Activated naive CD8-positive, alpha-beta T cell treated with anti-CD3 and anti-CD28 coated beads, Interleukin-2, amount 10 ng/mL, durations not matched to agents 7 days and 5 days (primary cell): ENCODE results near the gene SPOCD1. TPM values are rescaled to one million over a fixed set of nuclear protein-coding genes. Genes with fewer than 3 reads are reported as not detected.

Experiments
- ATAC-seq: fragments of 150-1000 bp; cut with Tn5 transposase; one replicate; pipeline ENCODE4 v1.10.0; 2021; ENCODE audit warnings: low read depth, moderate library complexity
- POLR2A ChIA-PET: fragments of 350-600 bp; sonication (Branson Sonifier 250); formaldehyde crosslinking; loops from one replicate; lab custom pipeline; 2021; ENCODE audit warnings: antibody characterized with exemption; lab: Charles Lee
- DNase-seq: peaks from one replicate; pipeline ENCODE4 v3.0.0; 2021
- H3K27ac Mint-ChIP-seq: one replicate; pipeline ENCODE4 v1.8.0; 2022; ENCODE audit warnings: mild to moderate bottlenecking, mixed read lengths
- H3K27me3 Mint-ChIP-seq: one replicate; pipeline ENCODE4 v1.8.0; 2022; ENCODE audit warnings: mild to moderate bottlenecking, moderate library complexity, mixed read lengths
- H3K36me3 Mint-ChIP-seq: one replicate; pipeline ENCODE4 v1.8.0; 2021; ENCODE audit warnings: mild to moderate bottlenecking, mixed read lengths
- H3K4me1 Mint-ChIP-seq: one replicate; pipeline ENCODE4 v1.8.0; 2021; ENCODE audit warnings: mixed read lengths
- H3K4me3 Mint-ChIP-seq: one replicate; pipeline ENCODE4 v1.8.0; 2022; ENCODE audit warnings: mild to moderate bottlenecking, moderate library complexity, mixed read lengths
- H3K9me3 Mint-ChIP-seq: one replicate; pipeline ENCODE4 v1.8.0; 2021; ENCODE audit warnings: mixed read lengths
- total RNA-seq, 2 experiments: library from RNA; stranded (reverse); gene quantifications; one replicate each; pipeline ENCODE4 v1.2.3, GENCODE V29; 2021

Gene SPOCD1
- under 1 TPM; 0.34 to 0.36 TPM for total RNA-seq

DNA sequence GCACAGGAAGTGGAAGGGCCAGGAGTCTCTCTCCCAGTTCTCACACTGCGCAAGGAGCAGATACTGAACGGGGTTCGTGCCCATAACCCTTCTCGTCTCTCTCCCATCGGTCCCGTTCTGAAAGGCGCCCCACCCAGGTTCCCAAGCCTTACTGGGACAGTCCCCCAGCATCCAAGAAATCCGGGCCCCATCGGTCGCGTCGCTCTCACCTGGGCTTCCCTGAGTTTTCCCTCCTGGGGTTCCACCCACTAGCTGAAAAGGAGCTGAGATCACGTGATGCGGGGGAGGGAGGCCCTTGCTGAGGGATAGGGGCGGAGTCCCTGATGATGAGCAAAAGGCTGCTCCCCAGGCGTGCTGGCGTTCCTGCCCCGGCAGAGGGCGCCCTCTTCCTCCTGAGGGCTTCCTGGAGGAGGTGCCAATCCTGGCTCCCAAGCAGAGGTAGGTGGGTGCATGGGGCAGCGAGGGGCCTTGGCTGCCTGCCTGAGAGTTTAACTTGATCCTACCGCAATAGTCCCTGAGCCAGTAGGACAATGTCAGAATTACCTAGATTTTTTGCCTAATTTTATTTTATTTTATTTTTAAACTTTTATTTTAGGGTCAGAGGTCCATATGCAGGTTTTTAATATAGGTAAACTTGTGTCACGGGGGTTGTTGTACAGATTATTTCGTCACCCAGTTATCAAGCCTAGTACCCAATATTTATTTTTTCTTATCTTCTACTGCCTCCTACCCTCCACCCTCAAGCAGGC, at the start of gene SPOCD1:
Gene SPOCD1 (minus strand): TSS at position 271 of the 749 bp plus-strand sequence. CDS start 689 bp downstream, outside the sequence.
- Mint-ChIP-seq H3K36me3 (no peaks in the 10 kb centered on the region), H3K9me3 (no peaks in the 10 kb centered on the region), H3K4me1 (peaks cover 5% of the 10 kb centered on the region), H3K27ac (peak within 1 kb of the TSS; percentile 70), H3K27me3 (no peaks in the 10 kb centered on the region), H3K4me3 (no peak within 1 kb of the TSS)
- POLR2A ChIA-PET = interaction anchor here (1.5 to 1.7 kb wide), 2 partner anchors 122 to 148 kb away, joined by 6 to 8 read pairs; partner anchors contain the start of gene PTP4A2
- DNase-seq (peak; percentile 87), ATAC-seq (peak; percentile 80)

DNA sequence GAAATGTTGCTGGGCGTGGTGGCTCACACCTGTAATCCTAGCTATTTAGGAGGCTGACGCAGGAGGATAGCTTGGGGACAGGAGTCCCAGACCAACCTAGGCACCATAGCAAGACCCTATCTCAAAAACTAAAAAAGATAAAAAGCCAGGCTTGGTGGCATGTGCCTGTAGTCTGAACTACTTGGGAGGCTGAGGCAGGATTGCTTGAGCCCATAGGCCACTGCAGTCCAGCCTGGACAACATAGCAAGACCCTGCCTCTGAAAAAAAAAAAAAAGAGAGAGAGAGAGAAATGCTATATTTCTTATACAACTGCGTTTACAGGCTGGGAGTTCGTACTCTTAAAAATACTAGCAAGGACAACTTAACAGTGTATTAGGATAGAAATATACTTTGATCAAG, 46.2 kb upstream of the SPOCD1 start:
- no peaks in the 10 kb centered on the region for H3K9me3 Mint-ChIP-seq
- H3K36me3 Mint-ChIP-seq = no peaks in the 10 kb centered on the region
- no peak overlapping the region for H3K4me3 Mint-ChIP-seq
- H3K27me3 Mint-ChIP-seq = peaks cover 2% of the 10 kb centered on the region
- ATAC-seq (no peak), DNase-seq (no peak)
- H3K27ac Mint-ChIP-seq = no peak overlapping the region
- POLR2A ChIA-PET = no interaction called here
- H3K4me1 Mint-ChIP-seq = peaks cover 2% of the 10 kb centered on the region

DNA sequence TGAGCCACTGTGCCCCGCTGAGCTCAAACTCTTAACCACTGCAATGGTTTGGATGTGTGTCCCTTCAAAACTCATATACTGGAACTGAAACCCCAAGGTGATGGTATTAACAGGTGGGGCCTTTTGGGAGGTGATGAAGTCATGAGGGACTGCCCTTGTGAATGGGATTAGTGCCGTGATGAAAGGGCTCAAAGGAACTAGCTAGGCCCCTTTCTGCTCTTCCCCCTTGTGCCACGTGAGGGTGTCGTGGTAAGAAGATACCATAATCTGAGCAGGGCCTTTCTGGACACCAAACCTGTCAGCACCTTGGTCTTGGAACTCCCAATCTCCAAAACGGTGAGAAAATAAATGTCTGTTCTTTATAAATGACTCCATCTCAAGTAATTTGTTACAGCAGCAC, 45.5 kb upstream of the SPOCD1 start:
- H3K27me3 Mint-ChIP-seq = peaks cover 2% of the 10 kb centered on the region
- H3K4me1 Mint-ChIP-seq = no peaks in the 10 kb centered on the region
- ATAC-seq (no peak), DNase-seq (no peak)
- POLR2A ChIA-PET = no interaction called here
- H3K4me3 Mint-ChIP-seq = no peak overlapping the region
- no peaks in the 10 kb centered on the region for H3K36me3 Mint-ChIP-seq
- H3K27ac Mint-ChIP-seq = no peak overlapping the region
- H3K9me3 Mint-ChIP-seq = no peaks in the 10 kb centered on the region

DNA sequence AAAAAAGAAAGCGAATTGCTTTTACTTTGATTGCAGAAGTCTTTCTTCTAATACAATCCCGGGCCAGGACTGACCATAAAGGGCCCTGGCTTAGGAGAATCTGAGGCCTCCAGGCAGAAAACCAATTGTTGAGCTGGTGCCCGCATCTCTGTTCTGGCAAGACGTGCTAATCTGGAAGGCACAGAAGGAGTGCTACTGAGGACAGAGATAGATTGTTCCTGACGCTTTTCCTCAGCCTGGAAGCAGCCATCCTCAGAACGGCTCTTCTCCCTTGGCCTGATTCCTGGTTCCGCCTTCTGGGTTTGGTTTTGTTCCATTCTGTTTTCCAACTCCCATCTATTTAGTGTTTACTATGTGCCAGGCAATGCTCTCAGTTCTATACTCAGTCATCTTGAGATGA, 44.8 kb upstream of the SPOCD1 start:
- ATAC-seq (no peak), DNase-seq (no peak)
- Mint-ChIP-seq H3K27me3 (peaks cover 2% of the 10 kb centered on the region), H3K27ac (no peak overlapping the region), H3K4me3 (no peak overlapping the region), H3K4me1 (no peaks in the 10 kb centered on the region), H3K9me3 (no peaks in the 10 kb centered on the region), H3K36me3 (no peaks in the 10 kb centered on the region)
- POLR2A ChIA-PET = no interaction called here

DNA sequence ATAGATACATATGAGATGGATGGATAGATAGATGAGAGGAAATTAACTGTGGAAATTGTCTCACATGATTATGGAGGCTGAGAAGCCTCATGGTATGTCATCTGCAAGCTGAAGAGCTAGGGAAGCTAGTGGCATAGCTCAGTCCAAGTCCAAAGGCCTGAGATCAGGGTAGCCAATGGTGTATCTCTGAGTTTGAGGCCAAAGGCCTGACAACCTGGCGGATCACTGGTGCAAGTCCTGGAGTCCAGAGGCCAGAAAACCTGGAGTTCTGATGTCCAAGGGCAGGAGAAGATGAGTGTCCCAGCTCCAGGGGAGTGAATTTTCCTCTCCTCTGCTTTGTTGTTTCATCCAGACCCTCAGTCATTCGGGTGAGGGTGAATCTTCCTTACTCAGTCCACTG, 43.9 kb upstream of the SPOCD1 start:
- no peak overlapping the region for H3K27ac Mint-ChIP-seq
- no peaks in the 10 kb centered on the region for H3K9me3 Mint-ChIP-seq
- no peak overlapping the region for H3K4me3 Mint-ChIP-seq
- H3K4me1 Mint-ChIP-seq = no peaks in the 10 kb centered on the region
- ATAC-seq = no peak
- no peak for DNase-seq
- H3K36me3 Mint-ChIP-seq = no peaks in the 10 kb centered on the region
- peaks cover 2% of the 10 kb centered on the region for H3K27me3 Mint-ChIP-seq
- POLR2A ChIA-PET = interaction anchor here (1.1 kb wide), 1 partner anchor 11 kb away, joined by 9 read pairs; no protein-coding TSS in a partner anchor

DNA sequence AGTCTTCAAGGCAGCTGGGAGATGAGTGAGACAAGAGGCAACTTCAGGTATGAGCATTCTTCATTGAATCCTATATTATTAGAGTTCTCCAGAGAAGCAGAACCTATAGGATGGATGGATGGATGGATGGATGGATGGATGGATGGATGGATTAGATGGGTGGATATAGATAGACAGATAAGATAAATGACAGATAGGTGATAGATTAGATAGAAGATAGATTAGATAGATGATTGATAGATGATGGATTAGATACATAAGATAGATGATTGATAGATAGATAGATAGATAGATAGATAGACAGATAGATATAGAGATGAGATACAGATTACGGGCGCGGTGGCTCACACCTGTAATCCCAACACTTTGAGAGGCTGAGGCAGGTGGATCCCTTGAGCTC, 43.2 kb upstream of the SPOCD1 start:
- ATAC-seq = no peak
- Mint-ChIP-seq H3K36me3 (no peaks in the 10 kb centered on the region), H3K27me3 (peaks cover 2% of the 10 kb centered on the region), H3K27ac (no peak overlapping the region), H3K9me3 (no peaks in the 10 kb centered on the region), H3K4me3 (no peak overlapping the region), H3K4me1 (no peaks in the 10 kb centered on the region)
- POLR2A ChIA-PET = interaction anchor here (1.1 kb wide), 1 partner anchor 12 kb away, joined by 9 read pairs; no protein-coding TSS in a partner anchor
- DNase-seq = no peak

DNA sequence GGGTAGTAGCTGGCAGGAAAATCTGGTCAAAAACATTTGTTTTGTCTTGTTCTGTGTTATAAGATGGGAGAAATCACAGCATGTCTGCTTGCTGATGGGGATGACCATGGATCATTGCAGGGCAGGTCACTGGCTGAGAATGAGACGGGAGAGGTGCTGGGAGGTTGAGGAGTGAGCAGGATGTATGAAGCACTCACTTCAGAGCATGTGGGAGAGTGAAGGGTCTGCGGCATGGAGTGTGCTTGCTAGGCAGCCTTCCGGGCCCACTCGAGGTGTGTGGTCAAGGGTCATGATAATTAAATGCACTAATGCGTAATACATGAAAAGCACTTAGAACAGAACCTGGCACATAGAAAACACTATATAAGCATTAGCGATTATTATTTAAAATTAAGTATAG, 42.0 kb upstream of the SPOCD1 start:
- DNase-seq (no peak), ATAC-seq (no peak)
- H3K27me3 Mint-ChIP-seq = peaks cover 4% of the 10 kb centered on the region
- no peak overlapping the region for H3K4me3 Mint-ChIP-seq
- H3K36me3 Mint-ChIP-seq = no peaks in the 10 kb centered on the region
- H3K4me1 Mint-ChIP-seq = no peaks in the 10 kb centered on the region
- no peaks in the 10 kb centered on the region for H3K9me3 Mint-ChIP-seq
- no peak overlapping the region for H3K27ac Mint-ChIP-seq
- POLR2A ChIA-PET = no interaction called here

DNA sequence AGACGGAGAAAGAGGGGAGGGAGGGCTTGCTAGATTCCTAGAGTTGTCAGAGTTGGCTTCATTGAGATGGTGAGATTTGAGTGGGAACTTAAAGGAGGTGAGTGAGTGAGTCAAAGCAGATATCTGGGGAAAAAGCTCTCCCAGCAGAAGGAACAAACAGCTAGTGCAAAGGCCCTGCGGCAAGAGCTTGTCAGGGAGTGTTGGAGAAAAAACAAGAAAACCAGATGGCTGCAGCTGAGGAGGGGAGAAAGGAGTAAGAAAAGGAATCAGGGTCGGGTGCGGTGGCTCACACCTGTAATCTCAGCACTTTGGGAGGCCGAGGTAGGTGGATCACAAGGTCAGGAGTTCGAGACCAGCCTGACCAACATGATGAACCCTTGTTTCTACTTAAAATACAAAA, 40.3 kb upstream of the SPOCD1 start:
- no peaks in the 10 kb centered on the region for H3K9me3 Mint-ChIP-seq
- no peak for DNase-seq
- no peak for ATAC-seq
- H3K27ac Mint-ChIP-seq = no peak overlapping the region
- no peaks in the 10 kb centered on the region for H3K36me3 Mint-ChIP-seq
- H3K4me3 Mint-ChIP-seq = no peak overlapping the region
- peaks cover 2% of the 10 kb centered on the region for H3K27me3 Mint-ChIP-seq
- POLR2A ChIA-PET = no interaction called here
- no peaks in the 10 kb centered on the region for H3K4me1 Mint-ChIP-seq

DNA sequence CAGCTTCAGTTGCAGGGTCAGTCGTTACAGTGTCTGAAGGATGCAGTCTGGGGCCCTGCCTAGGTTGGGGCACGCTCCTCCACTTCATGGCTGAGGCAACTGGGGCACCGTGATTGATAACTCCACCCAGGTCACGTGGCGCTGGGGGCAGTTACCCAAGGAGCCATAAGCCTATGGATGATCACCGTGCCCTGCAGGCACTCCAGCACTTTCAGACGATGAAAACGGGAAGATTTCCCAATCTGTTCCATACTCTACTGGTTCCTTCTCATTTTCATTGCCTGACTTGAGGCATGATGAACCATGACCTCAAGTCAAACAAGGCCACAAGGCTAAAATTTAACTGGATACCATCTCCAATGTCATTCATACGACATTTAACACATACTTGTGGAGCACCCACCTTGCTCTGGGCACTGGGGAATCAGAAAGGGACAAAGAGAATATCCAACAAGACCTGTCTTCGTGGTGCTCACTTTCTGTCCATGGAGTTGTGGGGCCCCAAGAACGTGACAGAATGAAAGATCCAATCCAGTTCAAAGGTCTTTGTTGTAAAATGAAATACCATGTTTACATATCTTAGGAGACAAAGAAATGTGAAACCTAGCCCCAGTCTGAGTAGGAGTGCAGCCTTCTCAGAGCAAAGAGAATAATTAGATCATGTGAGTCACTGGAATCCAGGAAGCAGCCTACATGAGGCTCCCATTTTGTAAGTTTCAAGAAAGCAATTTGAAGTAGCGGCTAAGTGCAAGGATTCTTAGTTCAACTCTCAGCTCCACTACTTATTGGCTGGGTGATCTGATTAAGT, 39.4 kb upstream of the SPOCD1 start:
- DNase-seq = no peak
- H3K27ac Mint-ChIP-seq = no peak overlapping the region
- peaks cover 2% of the 10 kb centered on the region for H3K4me1 Mint-ChIP-seq
- H3K36me3 Mint-ChIP-seq = no peaks in the 10 kb centered on the region
- no peak overlapping the region for H3K4me3 Mint-ChIP-seq
- H3K27me3 Mint-ChIP-seq = peaks cover 2% of the 10 kb centered on the region
- no peak for ATAC-seq
- POLR2A ChIA-PET = no interaction called here
- H3K9me3 Mint-ChIP-seq = no peaks in the 10 kb centered on the region

DNA sequence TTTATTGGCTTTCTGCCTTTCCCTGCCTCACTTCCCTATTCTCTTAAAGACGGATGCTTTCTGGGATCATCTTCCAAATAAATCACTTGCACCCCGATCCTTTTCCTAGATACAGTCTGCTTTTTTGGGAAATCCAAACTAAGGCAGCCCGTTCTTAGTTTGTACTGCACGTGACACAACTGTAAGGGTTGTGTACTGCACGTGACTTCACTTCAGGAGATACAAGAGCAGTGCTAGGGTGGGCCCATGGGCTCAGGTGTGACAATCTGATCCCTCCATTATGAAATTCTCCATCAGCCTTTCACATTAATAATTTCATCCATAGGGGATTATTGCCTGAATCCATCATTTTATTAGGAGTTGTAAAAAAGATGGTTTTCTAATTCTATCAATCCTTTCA, 33.8 kb upstream of the SPOCD1 start:
- H3K4me3 Mint-ChIP-seq = peak overlapping the region; percentile 73
- peak overlapping the region; percentile 94 for H3K27ac Mint-ChIP-seq
- peaks cover 2% of the 10 kb centered on the region for H3K9me3 Mint-ChIP-seq
- peaks cover 4% of the 10 kb centered on the region for H3K27me3 Mint-ChIP-seq
- POLR2A ChIA-PET = interaction anchor here (1.4 to 2.2 kb wide), 2 partner anchors 21 to 39 kb away, joined by 8 to 9 read pairs; no protein-coding TSS in a partner anchor
- DNase-seq (no peak), ATAC-seq (no peak)
- H3K4me1 Mint-ChIP-seq = peaks cover 42% of the 10 kb centered on the region
- peaks cover 3% of the 10 kb centered on the region for H3K36me3 Mint-ChIP-seq

DNA sequence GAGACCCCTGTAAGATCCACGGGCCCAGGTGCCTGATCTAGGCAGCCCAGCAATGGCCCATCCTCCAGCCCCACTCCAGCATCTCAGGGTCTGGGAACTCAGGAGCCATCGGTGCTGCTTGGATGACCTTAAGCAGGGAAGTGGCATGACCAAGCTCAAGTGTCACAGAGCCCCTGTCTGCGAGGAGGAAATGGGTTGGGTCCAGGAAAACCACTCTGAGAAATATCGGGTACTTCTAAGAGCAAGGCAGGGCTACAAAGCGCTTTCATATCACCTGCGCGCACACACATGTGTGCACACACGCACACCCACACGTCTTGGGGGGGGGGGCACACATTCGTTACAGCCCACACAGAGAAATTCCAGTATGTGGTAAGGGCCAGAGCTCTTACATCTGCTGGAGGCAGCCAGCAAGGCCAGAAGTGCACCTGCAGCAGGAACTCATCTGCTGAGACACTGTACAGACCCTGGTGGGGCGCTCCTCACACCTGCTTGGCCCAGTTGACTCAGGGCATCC, 32.6 kb upstream of the SPOCD1 start:
- Mint-ChIP-seq H3K4me3 (peak overlapping the region; percentile 73), H3K36me3 (peaks cover 3% of the 10 kb centered on the region), H3K27me3 (peaks cover 2% of the 10 kb centered on the region), H3K4me1 (peaks cover 44% of the 10 kb centered on the region), H3K9me3 (peaks cover 2% of the 10 kb centered on the region), H3K27ac (peak overlapping the region; percentile 94)
- peak; percentile 61 for DNase-seq
- peak; percentile 86 for ATAC-seq
- POLR2A ChIA-PET = interaction anchor here (0.5 to 3.1 kb wide), 19 partner anchors 13 to 290 kb away, joined by 3 to 23 read pairs (median 4); partner anchors contain the start of gene PTP4A2

DNA sequence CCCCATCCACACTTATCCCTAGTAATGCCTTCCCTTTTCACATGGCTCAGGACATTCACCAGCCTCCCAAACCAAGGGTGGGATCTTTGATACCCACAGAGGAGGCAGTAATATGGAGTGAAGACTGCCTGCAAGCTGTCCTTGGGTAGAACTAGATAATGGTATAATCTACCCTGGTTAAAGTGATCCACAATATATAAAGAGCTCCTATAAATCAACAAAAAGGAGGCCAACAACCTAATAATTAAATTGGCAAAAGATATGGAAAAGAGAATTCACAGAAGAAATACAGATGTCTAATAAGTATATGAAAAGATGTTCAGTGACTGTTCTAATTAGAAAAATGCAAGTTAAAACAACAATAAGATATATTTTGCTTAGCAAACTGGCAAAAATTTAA, 30.7 kb upstream of the SPOCD1 start:
- Mint-ChIP-seq H3K4me1 (peaks cover 45% of the 10 kb centered on the region), H3K27ac (no peak overlapping the region)

DNA sequence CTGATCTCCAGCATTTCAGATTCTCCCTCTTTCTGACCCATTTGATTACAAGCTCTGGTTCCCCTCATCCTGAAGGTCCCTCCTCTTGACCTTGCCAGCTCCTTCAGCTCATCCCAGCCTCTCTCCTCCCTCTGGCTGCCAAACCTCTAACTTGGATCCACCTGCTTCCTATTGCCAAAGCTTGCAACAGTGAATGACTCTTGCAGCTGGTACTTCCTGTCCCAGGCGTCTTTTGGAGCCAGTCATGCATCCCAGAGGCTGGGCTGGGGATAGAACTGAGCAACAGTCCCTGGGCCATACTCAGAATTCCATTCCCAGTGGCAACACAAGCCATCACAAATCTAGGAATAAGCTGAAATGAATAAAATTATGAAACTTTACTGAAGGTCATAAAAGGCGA, 27.7 kb upstream of the SPOCD1 start:
- ATAC-seq = no peak
- peaks cover 3% of the 10 kb centered on the region for H3K36me3 Mint-ChIP-seq
- DNase-seq = no peak
- H3K27me3 Mint-ChIP-seq = peaks cover 4% of the 10 kb centered on the region
- H3K27ac Mint-ChIP-seq = no peak overlapping the region
- peaks cover 30% of the 10 kb centered on the region for H3K4me1 Mint-ChIP-seq
- H3K9me3 Mint-ChIP-seq = peaks cover 2% of the 10 kb centered on the region
- H3K4me3 Mint-ChIP-seq = no peak overlapping the region
- POLR2A ChIA-PET = interaction anchor here (0.9 kb wide), 1 partner anchor 95 kb away, joined by 3 read pairs; the partner anchor contains the start of gene PTP4A2

More for the DNA sequence above, 30.7 kb upstream of the SPOCD1 start:
- ATAC-seq (no peak), DNase-seq (no peak)
- peaks cover 4% of the 10 kb centered on the region for H3K27me3 Mint-ChIP-seq
- POLR2A ChIA-PET = interaction anchor here (1.0 to 3.1 kb wide), 2 partner anchors 12 to 19 kb away, joined by 3 to 23 read pairs; no protein-coding TSS in a partner anchor
- no peak overlapping the region for H3K4me3 Mint-ChIP-seq
- peaks cover 2% of the 10 kb centered on the region for H3K9me3 Mint-ChIP-seq
- H3K36me3 Mint-ChIP-seq = peaks cover 3% of the 10 kb centered on the region
